ENCODE results near the gene FAM53A. TPM values are rescaled to one million over a fixed set of nuclear protein-coding genes. Genes with fewer than 3 reads are reported as not detected.
"Not testable (repeated sequence)": the region's sequence is repeated elsewhere in the genome, so short reads cannot be mapped to it uniquely, and the experiment has no call there.

Gene FAM53A
- total RNA-seq, 2 donors from 2014 or later = 0.66 to 2.3 TPM

DNA sequence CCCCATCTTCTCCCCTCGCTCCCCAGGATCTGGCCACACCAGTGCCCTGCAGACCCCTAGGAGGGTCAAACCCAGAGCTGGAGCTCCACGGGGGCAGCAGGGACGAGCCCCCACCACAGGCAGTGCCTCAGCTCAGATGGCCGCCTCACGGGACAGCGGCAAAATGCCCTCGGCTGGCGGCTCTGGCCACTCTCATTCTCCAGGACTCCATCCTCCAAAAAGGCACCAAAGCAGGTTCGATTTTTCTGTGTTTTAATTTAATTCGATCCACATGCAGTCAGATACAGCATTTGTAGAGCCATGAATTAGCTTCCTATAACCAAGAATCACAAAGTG, 8.3 kb downstream of the FAM53A start:
- DNase-seq (no peak), ATAC-seq (no peak)
- no peaks in the 10 kb centered on the region for H3K36me3 ChIP-seq (replicated peaks in 1 of 2; ENCODE audit: insufficient read depth in 1 of 2, low read depth in 2 of 2)
- intact Hi-C loops (cut with DNase I) = no loop called here
- H3K9me3 ChIP-seq = no peaks in the 10 kb centered on the region
- no peaks in the 10 kb centered on the region for H3K27me3 ChIP-seq
- no peak overlapping the region for H3K4me3 ChIP-seq
- 63 to 71% methylated on average over 7 to 10 of the region's 10 CpGs for WGBS, 2 donors
- no peak overlapping the region for H3K27ac ChIP-seq
- TF ChIP-seq, protein P1, sequence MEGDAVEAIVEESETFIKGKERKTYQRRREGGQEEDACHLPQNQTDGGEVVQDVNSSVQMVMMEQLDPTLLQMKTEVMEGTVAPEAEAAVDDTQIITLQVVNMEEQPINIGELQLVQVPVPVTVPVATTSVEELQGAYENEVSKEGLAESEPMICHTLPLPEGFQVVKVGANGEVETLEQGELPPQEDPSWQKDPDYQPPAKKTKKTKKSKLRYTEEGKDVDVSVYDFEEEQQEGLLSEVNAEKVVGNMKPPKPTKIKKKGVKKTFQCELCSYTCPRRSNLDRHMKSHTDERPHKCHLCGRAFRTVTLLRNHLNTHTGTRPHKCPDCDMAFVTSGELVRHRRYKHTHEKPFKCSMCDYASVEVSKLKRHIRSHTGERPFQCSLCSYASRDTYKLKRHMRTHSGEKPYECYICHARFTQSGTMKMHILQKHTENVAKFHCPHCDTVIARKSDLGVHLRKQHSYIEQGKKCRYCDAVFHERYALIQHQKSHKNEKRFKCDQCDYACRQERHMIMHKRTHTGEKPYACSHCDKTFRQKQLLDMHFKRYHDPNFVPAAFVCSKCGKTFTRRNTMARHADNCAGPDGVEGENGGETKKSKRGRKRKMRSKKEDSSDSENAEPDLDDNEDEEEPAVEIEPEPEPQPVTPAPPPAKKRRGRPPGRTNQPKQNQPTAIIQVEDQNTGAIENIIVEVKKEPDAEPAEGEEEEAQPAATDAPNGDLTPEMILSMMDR (IDR thresholded peaks at IDR 0.05) = no peak
- no peak for TF ChIP-seq POLR2A (IDR thresholded peaks at IDR 0.05)
- H3K4me1 ChIP-seq = no peaks in the 10 kb centered on the region

DNA sequence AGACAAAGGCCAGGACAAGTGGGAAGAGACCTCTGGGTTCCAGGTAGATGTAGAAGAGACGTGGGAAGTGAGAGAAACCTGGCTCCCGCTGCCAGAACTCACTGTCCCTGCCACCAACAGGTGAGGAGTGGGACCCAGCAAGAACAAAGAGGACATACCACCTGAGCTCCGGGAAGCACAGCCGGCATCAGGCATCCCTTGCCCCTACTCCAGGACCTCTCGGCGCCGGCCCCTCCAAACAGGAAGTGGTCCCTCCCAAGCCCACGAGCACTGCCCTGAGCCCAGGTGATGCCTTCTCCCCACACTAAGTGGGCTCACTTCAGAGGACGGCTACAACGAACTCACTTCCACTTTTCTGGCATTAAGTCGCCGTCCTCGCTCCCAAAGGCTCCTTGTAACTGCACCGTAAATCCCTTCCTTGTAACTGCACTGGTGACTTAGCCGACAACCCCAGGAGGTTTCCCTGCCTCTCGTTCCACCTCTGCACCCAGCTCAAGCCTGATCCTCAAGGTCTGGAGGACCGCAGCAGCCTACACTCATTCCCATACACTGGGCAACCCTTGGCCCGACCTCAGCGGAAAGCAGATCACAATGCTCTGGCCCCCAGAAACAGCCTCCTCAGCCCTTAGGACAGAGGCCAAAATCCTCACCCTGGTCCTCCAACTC, 8.8 kb downstream of the FAM53A start:
- H3K27ac ChIP-seq = no peak overlapping the region
- H3K36me3 ChIP-seq (replicated peaks in 1 of 2; ENCODE audit: insufficient read depth in 1 of 2, low read depth in 2 of 2) = no peaks in the 10 kb centered on the region
- 80% methylated on average over 12 to 19 of the region's 19 CpGs for whole genome bisulfite sequencing, 2 donors
- ATAC-seq (no peak), DNase-seq (no peak)
- TF ChIP-seq, protein P1 (IDR thresholded peaks at IDR 0.05) = no peak
- TF ChIP-seq POLR2A (IDR thresholded peaks at IDR 0.05) = no peak
- no peaks in the 10 kb centered on the region for H3K27me3 ChIP-seq
- no peaks in the 10 kb centered on the region for H3K4me1 ChIP-seq
- intact Hi-C loops (cut with DNase I) = no loop called here
- H3K4me3 ChIP-seq = no peak overlapping the region
- no peaks in the 10 kb centered on the region for H3K9me3 ChIP-seq

DNA sequence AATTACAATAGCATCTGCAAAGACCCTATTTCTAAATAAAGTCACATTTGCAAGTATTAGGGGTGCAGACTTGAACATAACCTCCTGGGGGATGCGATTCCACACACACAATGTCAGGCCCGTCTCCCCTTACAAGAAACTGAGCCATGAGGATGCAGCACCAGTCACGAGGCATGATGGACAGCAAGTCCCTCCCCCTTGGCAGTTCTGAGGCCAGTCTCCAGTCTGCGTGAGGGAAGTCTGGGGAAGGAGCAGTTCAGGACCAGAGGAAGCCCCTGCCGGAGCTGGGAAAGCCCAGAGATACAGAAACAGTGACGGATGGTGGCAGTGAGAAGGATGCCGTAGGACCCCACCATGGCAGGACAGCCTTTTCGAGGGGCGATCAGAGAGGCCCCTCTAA, 9.4 kb downstream of the FAM53A start:
- Histone ChIP-seq H3K9me3 (no peaks in the 10 kb centered on the region), H3K4me1 (no peaks in the 10 kb centered on the region), H3K27me3 (no peaks in the 10 kb centered on the region), H3K36me3 (replicated peaks in 1 of 2; ENCODE audit: insufficient read depth in 1 of 2, low read depth in 2 of 2) (no peaks in the 10 kb centered on the region), H3K27ac (no peak overlapping the region), H3K4me3 (no peak overlapping the region)
- intact Hi-C loops (cut with DNase I) = no loop called here
- TF ChIP-seq, protein P1 (IDR thresholded peaks at IDR 0.05) = no peak
- TF ChIP-seq POLR2A (IDR thresholded peaks at IDR 0.05) = no peak
- ATAC-seq (no peak), DNase-seq (no peak)
- WGBS, 2 donors = 65 to 73% methylated on average over 9 of the region's 9 CpGs

DNA sequence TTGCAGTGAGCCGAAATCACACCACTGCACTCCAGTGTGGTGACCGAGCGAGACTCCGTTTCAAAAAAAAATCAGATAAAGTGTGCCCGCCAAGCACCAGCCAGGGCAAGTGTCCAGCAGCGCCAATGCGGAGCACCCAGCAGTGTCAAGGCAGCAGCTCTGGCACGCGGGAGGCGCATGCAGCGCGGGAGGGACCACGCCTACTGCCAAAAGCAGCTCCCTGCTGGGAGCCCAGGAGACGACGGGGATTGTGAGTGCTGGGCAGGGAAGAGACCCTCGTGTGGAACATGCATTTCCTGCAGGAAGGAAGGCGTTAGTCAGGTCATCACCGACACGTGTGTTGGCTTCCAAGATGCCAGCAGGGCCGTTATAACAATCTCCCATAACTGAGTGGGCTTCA, 10.4 kb downstream of the FAM53A start:
- Histone ChIP-seq H3K27me3 (no peaks in the 10 kb centered on the region), H3K4me1 (no peaks in the 10 kb centered on the region), H3K4me3 (no peak overlapping the region), H3K27ac (no peak overlapping the region), H3K36me3 (replicated peaks in 1 of 2; ENCODE audit: insufficient read depth in 1 of 2, low read depth in 2 of 2) (no peaks in the 10 kb centered on the region), H3K9me3 (no peaks in the 10 kb centered on the region)
- intact Hi-C loops (cut with DNase I) = no loop called here
- no peak for TF ChIP-seq POLR2A (IDR thresholded peaks at IDR 0.05)
- TF ChIP-seq, protein P1 (IDR thresholded peaks at IDR 0.05) = no peak
- 85 to 87% methylated on average over 20 of the region's 20 CpGs for WGBS, 2 donors
- DNase-seq = no peak
- no peak for ATAC-seq

DNA sequence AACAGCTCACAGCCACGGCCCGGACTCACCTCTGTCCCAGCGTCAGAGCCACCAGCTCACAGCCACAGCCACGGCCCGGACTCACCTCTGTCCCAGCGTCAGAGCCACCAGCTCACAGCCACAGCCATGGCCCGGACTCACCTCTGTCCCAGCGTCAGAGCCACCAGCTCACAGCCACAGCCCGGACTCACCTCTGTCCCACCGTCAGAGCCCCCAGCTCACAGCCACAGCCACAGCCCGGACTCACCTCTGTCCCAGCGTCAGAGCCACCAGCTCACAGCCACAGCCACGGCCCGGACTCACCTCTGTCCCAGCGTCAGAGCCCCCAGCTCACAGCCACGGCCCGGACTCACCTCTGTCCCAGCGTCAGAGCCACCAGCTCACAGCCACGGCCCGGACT, 13.1 kb downstream of the FAM53A start:
- H3K9me3 ChIP-seq; DNase-seq; H3K4me1 ChIP-seq; H3K36me3 ChIP-seq (replicated peaks in 1 of 2; ENCODE audit: insufficient read depth in 1 of 2, low read depth in 2 of 2); H3K27me3 ChIP-seq; ATAC-seq; intact Hi-C loops (cut with DNase I); H3K27ac ChIP-seq; H3K4me3 ChIP-seq: not testable (repeated sequence)
- 89 to 93% methylated on average over 13 to 17 of the region's 20 CpGs for WGBS, 2 donors
